HG03432 (cell line): ENCODE results near the gene MDM2.
"Not testable (repeated sequence)": the region's sequence is repeated elsewhere in the genome, so short reads cannot be mapped to it uniquely, and the experiment has no call there.

Experiments
- ATAC-seq: cut with Tn5 transposase; IDR thresholded peaks from one replicate; pipeline ENCODE4 v1.9.1; 2021; ENCODE audit warnings: mild to moderate bottlenecking, moderate library complexity; ENCODE audit not compliant: unreplicated experiment

MDM2 gene

GRCh38 chr12:68804657-68805591 is 3.1 kb upstream of the MDM2 start:
- ATAC-seq = no peak

GRCh38 chr12:68805592-68806120 is 2.3 kb upstream of the MDM2 start:
- no peak for ATAC-seq

GRCh38 chr12:68806488-68807237 is 1.3 kb upstream of the MDM2 start:
- no peak for ATAC-seq

- not testable (repeated sequence) for ATAC-seq
Measured at GRCh38 chr12:68807274-68807575, 752 bp upstream of the MDM2 start.

GRCh38 chr12:68808388-68809189 is 612 bp downstream of the MDM2 start:
- ATAC-seq = peak; percentile 58

- ATAC-seq = no peak
Measured at GRCh38 chr12:68809190-68810026, 1.4 kb downstream of the MDM2 start.

- not testable (repeated sequence) for ATAC-seq
Measured at GRCh38 chr12:68810027-68810389, 2.0 kb downstream of the MDM2 start.

GRCh38 chr12:68811573-68811972 is 3.6 kb downstream of the MDM2 start:
- ATAC-seq = not testable (repeated sequence)

- no peak for ATAC-seq
Measured at GRCh38 chr12:68812553-68813241, 4.7 kb downstream of the MDM2 start.

GRCh38 chr12:68813242-68813593 is 5.2 kb downstream of the MDM2 start:
- ATAC-seq = no peak

- ATAC-seq = no peak
Measured at GRCh38 chr12:68814490-68815231, 6.7 kb downstream of the MDM2 start.

GRCh38 chr12:68815232-68815927 is 7.4 kb downstream of the MDM2 start:
- no peak for ATAC-seq

GRCh38 chr12:68815928-68816800 is 8.2 kb downstream of the MDM2 start:
- ATAC-seq = no peak

GRCh38 chr12:68819481-68819880 is 11.5 kb downstream of the MDM2 start:
- not testable (repeated sequence) for ATAC-seq

GRCh38 chr12:68821357-68822188 is 13.6 kb downstream of the MDM2 start:
- no peak for ATAC-seq

- ATAC-seq = no peak
Measured at GRCh38 chr12:68823696-68824095, 15.7 kb downstream of the MDM2 start.

GRCh38 chr12:68824131-68824530 is 16.2 kb downstream of the MDM2 start:
- no peak for ATAC-seq
